ENCODE data around the gene SLC39A3. TPM values are rescaled to one million over a fixed set of nuclear protein-coding genes. Genes with fewer than 3 reads are reported as not detected.
A peak's percentile ranks its signal among the peaks of the same experiment; 100 is the strongest.

Gene SLC39A3
- total RNA-seq, 1 experiment from 2014 or later = 32.4 TPM

- Histone ChIP-seq H3K4ac (ENCODE audit: low read depth, low read length) (no peak overlapping the region), H2BK12ac (ENCODE audit: insufficient read length, low read depth, low read length) (no peak overlapping the region), H3K14ac (ENCODE audit: insufficient read depth, low read length) (no peak overlapping the region), H4K8ac (replicated peaks; ENCODE audit: insufficient read length, low read depth, low read length) (no peak overlapping the region), H3K23me2 (ENCODE audit: insufficient read length, low read depth, low read length, poor library complexity, severe bottlenecking) (no peaks in the 10 kb centered on the region), H2AFZ (ENCODE audit: low read length) (no peak overlapping the region), H2BK20ac (ENCODE audit: low read depth, low read length, poor library complexity, severe bottlenecking) (no peak overlapping the region), H2AK5ac (ENCODE audit: insufficient read length, low read length) (no peak overlapping the region), H3K27me3 (ENCODE audit: insufficient read depth, low read length) (no peaks in the 10 kb centered on the region), H4K5ac (ENCODE audit: insufficient read length, low read depth, low read length) (no peak overlapping the region), H3K4me2 (ENCODE audit: insufficient read depth, insufficient read length, low read length) (no peak overlapping the region), H3K9ac (ENCODE audit: extremely low read depth, insufficient read length, low read length) (no peak overlapping the region), H2BK15ac (ENCODE audit: low read depth, low read length) (no peak overlapping the region), H3K9me3 (ENCODE audit: control insufficient read depth, low read depth, low read length) (no peaks in the 10 kb centered on the region), H3K56ac (ENCODE audit: insufficient read length, low read depth, low read length) (no peak overlapping the region), H2BK120ac (ENCODE audit: low read depth, low read length, poor library complexity, severe bottlenecking) (no peak overlapping the region), H3K27ac (ENCODE audit: insufficient read length, low read depth, low read length) (no peak overlapping the region), H3T11ph (ENCODE audit: low read length) (no peak overlapping the region), H3K79me1 (ENCODE audit: insufficient read depth, low read depth, low read length, poor library complexity, severe bottlenecking) (peaks cover 13% of the 10 kb centered on the region), H3K23ac (ENCODE audit: insufficient read length, low read depth, low read length) (no peak overlapping the region), H4K91ac (ENCODE audit: insufficient read length, low read depth, low read length) (no peak overlapping the region), H3K79me2 (ENCODE audit: insufficient read depth, low read length) (peaks cover 71% of the 10 kb centered on the region), H2BK5ac (ENCODE audit: insufficient read length, low read length) (no peak overlapping the region), H3K18ac (ENCODE audit: insufficient read length, low read depth, low read length) (no peak overlapping the region), H3K4me1 (ENCODE audit: insufficient read depth, low read length) (no peaks in the 10 kb centered on the region), H4K20me1 (ENCODE audit: control insufficient read depth, insufficient read depth, insufficient read length) (no peaks in the 10 kb centered on the region)
- Mint-ChIP-seq H3K4me3 (no peak overlapping the region), H3K36me3 (ENCODE audit: insufficient read depth in 1 of 3, low read depth in 3 of 3) (peaks cover 4 to 20% (median 15%) of the 10 kb centered on the region in 3 experiments; a peak in 6 of 7 replicates), H3K4me1 (no peaks in the 10 kb centered on the region; a peak in 1 of 4 replicates), H3K9me3 (no peaks in the 10 kb centered on the region), H3K27me3 (ENCODE audit: low read depth) (no peaks in the 10 kb centered on the region), H3K27ac (peak overlapping the region; percentile 59 to 92 (median 65); a peak in 4 of 7 replicates)
- DNase-seq = no peak
- no CpG with 5 or more reads among the region's 32 CpGs for WGBS (ENCODE audit: extremely low coverage, insufficient read length, low lambda C conversion rate)
- TF ChIP-seq CTCF (conservative IDR thresholded peaks at IDR 0.05) = no peak
These were observed 34.4 kb upstream of the SLC39A3 start for GRCh38 chr19:2774083-2774679.
